Panc1 (cell line): ENCODE data around the gene ZNF442. TPM values are rescaled to one million over a fixed set of nuclear protein-coding genes. Genes with fewer than 3 reads are reported as not detected.
"Not testable (repeated sequence)": the region's sequence is repeated elsewhere in the genome, so short reads cannot be mapped to it uniquely, and the experiment has no call there.

Experiments
- ATAC-seq: fragments of 200-7000 bp; cut with Tn5 transposase; 2 replicates; pipeline ENCODE4 v1.9.1; 2020; ENCODE audit warnings: mild to moderate bottlenecking, moderate library complexity
- BruUV-seq: library from RNA; stranded (reverse); fragments of 400-500 nt; replicated peaks from 2 replicates; lab custom pipeline; 2021; lab: Mats Ljungman, UMichigan
- CTCF ChIA-PET: fragments of 300-600 bp; sonication (Branson Sonifier 250); formaldehyde crosslinking; loops from one replicate; lab custom pipeline; 2022; ENCODE audit warnings: antibody characterized with exemption; lab: Charles Lee
- POLR2A ChIA-PET: fragments of 300-600 bp; sonication (Branson Sonifier 250); formaldehyde crosslinking; loops from one replicate; lab custom pipeline; 2022; ENCODE audit warnings: antibody characterized with exemption; lab: Charles Lee
- DNase-seq: peaks from one replicate; pipeline ENCODE4 v3.0.0-alpha.2; 2010; ENCODE audit warnings: low read depth, low spot score
- H3K27ac ChIP-seq: 2 replicates; pipeline ENCODE4 v1.5.1; 2011; ENCODE audit warnings: mild to moderate bottlenecking, low read length, inconsistent platforms
- H3K27me3 ChIP-seq: fragments of 200-500 bp; sonication (Bioruptor generic); 2 replicates; pipeline ENCODE4 v1.6.0; 2014; ENCODE audit warnings: low read length, inconsistent platforms; ENCODE audit not compliant: control insufficient read depth, insufficient read depth
- H3K36me3 ChIP-seq: fragments of 200-500 bp; sonication (Bioruptor generic); 2 replicates; pipeline ENCODE4 v1.5.1; 2014; ENCODE audit warnings: inconsistent platforms, mild to moderate bottlenecking, low read length, moderate library complexity; ENCODE audit not compliant: control insufficient read depth, insufficient read depth
- H3K4me1 ChIP-seq: 2 replicates; pipeline ENCODE4 v1.5.1; 2011; ENCODE audit warnings: inconsistent platforms, mild to moderate bottlenecking, low read length, moderate library complexity; ENCODE audit not compliant: control insufficient read depth, insufficient read depth
- H3K4me3 ChIP-seq, 2 experiments: 2 replicates each; pipeline ENCODE4 v1.5.1; 2011 to 2012; ENCODE audit warnings: low read depth in 2 of 2, low read length in 2 of 2, mild to moderate bottlenecking in 2 of 2, inconsistent platforms in 1 of 2, moderate library complexity in 1 of 2
- H3K9me3 ChIP-seq: fragments of 200-500 bp; sonication (Bioruptor generic); 2 replicates; pipeline ENCODE4 v1.5.1; 2014; ENCODE audit warnings: low read depth, mild to moderate bottlenecking, inconsistent platforms, low read length, moderate library complexity; ENCODE audit not compliant: control insufficient read depth, insufficient read depth
- CTCF ChIP-seq: fragments of 450-650 bp; IDR thresholded peaks from 2 replicates; pipeline ENCODE4 v1.5.1; 2017; ENCODE audit warnings: mild to moderate bottlenecking
- POLR2AphosphoS5 ChIP-seq: IDR thresholded peaks from 2 replicates; pipeline ENCODE4 v1.6.1; 2012; ENCODE audit warnings: mild to moderate bottlenecking, low read depth, low read length, moderate library complexity
- REST ChIP-seq, 2 experiments: IDR thresholded peaks; 2 replicates each; pipeline ENCODE4 v1.6.1; 2011 to 2012; ENCODE audit warnings: low read depth in 2 of 2, control low read depth in 1 of 2, low read length in 1 of 2, mild to moderate bottlenecking in 1 of 2, moderate library complexity in 1 of 2; ENCODE audit not compliant: insufficient read depth in 1 of 2
- SIN3A ChIP-seq: IDR thresholded peaks from 2 replicates; pipeline ENCODE4 v1.6.1; 2012; ENCODE audit warnings: low read depth, mild to moderate bottlenecking, low read length, moderate library complexity, borderline replicate concordance; ENCODE audit not compliant: insufficient read depth
- TCF7L2 ChIP-seq: IDR thresholded peaks from 2 replicates; pipeline ENCODE4 v1.6.1; 2011; ENCODE audit warnings: mild to moderate bottlenecking, low read depth, low read length, inconsistent platforms
- in situ Hi-C: cut with HindIII; loops from 2 replicates; pipeline ENCODE4 v1.10.0; 2016; ENCODE audit warnings: low sequenced_read_pairs, low pct_unique_long_range_greater_than_20kb
- intact Hi-C: fragments of 100-400 bp; cut with micrococcal nuclease; formaldehyde crosslinking; loops from one replicate; pipeline ENCODE4 v1.10.0; 2022; ENCODE audit not compliant: unreplicated experiment
- total RNA-seq: library from RNA; stranded (reverse); gene quantifications from one replicate; pipeline ENCODE4 v1.2.1, GENCODE V29; 2021; ENCODE audit not compliant: unreplicated experiment

ZNF442 gene
- total RNA-seq, 1 experiment from 2014 or later = 2.5 TPM

GRCh38 chr19:12314553-12314952, 50.9 kb downstream of the ZNF442 start:
- no TSS peak for BruUV-seq
- ATAC-seq = no peak
- Histone ChIP-seq H3K4me1 (no peaks in the 10 kb centered on the region), H3K27ac (no peak overlapping the region), H3K27me3 (no peaks in the 10 kb centered on the region), H3K4me3 (no peak overlapping the region), H3K36me3 (no peaks in the 10 kb centered on the region), H3K9me3 (peaks cover 17% of the 10 kb centered on the region)
- ChIA-PET CTCF (no interaction called here), POLR2A (no interaction called here)
- no peak for TF ChIP-seq REST (IDR thresholded peaks at IDR 0.05; ENCODE audit: insufficient read depth in 1 of 2, low read depth in 2 of 2, low read length in 1 of 2)
- TF ChIP-seq TCF7L2 = no peak
- no peak for TF ChIP-seq POLR2AphosphoS5
- no peak for TF ChIP-seq SIN3A
- no peak for TF ChIP-seq CTCF
- DNase-seq = no peak
- in situ Hi-C loops = no loop called here
- intact Hi-C loops = no loop called here

- BruUV-seq, H3K36me3 ChIP-seq, CTCF ChIA-PET, H3K4me3 ChIP-seq, H3K27ac ChIP-seq, DNase-seq, POLR2A ChIA-PET, H3K27me3 ChIP-seq, ATAC-seq, H3K4me1 ChIP-seq, in situ Hi-C loops, intact Hi-C loops, H3K9me3 ChIP-seq: not testable (repeated sequence)
Observed at GRCh38 chr19:12308891-12309290, 56.6 kb downstream of the ZNF442 start.

Other genes with a start within 250 kb of the ZNF442 start
- 4.9 TPM for gene ZNF20, start 225.3 kb downstream of the ZNF442 start, total RNA-seq
- gene ZNF625, start 208.9 kb downstream of the ZNF442 start, total RNA-seq = 7.9 TPM
- gene ZNF136, start 202.6 kb downstream of the ZNF442 start, total RNA-seq = 4.6 TPM
- gene ZNF44, start 70.8 kb downstream of the ZNF442 start, total RNA-seq = 5.0 TPM
- gene ZNF563, start 32.0 kb downstream of the ZNF442 start, total RNA-seq = 2.2 TPM
- 4.5 TPM for gene ZNF799, start 35.6 kb upstream of the ZNF442 start, total RNA-seq
- 6.0 TPM for gene ZNF443, start 75.3 kb upstream of the ZNF442 start, total RNA-seq
- 4.0 TPM for gene ZNF709, start 119.1 kb upstream of the ZNF442 start, total RNA-seq
- gene ZNF564, start 185.8 kb upstream of the ZNF442 start, total RNA-seq = 5.7 TPM
- gene ZNF490, start 245.1 kb upstream of the ZNF442 start, total RNA-seq = 7.0 TPM
- 19.0 TPM for gene ZNF791, start 245.2 kb upstream of the ZNF442 start, total RNA-seq